ENCODE measurements around the gene HIVEP3. TPM values are rescaled to one million over a fixed set of nuclear protein-coding genes. Genes with fewer than 3 reads are reported as not detected.

The HIVEP3 gene
- total RNA-seq, 4 donors from 2014 or later = 5.3 to 17.3 (median 9.1) TPM

GRCh38 chr1:41524676-41525675, 393.7 kb downstream of the HIVEP3 start:
- TF ChIP-seq POLR2A (IDR thresholded peaks at IDR 0.05) = no peak
- whole genome bisulfite sequencing, 2 donors = 86 to 91% methylated on average over 30 of the region's 30 CpGs
- no peak overlapping the region for H3K4me3 ChIP-seq (ENCODE audit: low read depth, poor library complexity, severe bottlenecking)
- no peak for DNase-seq (ENCODE audit: low spot score in 2 of 2)
- intact Hi-C loops (cut with DNase I; ENCODE audit: low total_unique reads) = no loop called here

GRCh38 chr1:41523949-41524675, 394.6 kb downstream of the HIVEP3 start:
- H3K4me3 ChIP-seq (ENCODE audit: low read depth, poor library complexity, severe bottlenecking) = no peak overlapping the region
- DNase-seq (ENCODE audit: low spot score in 2 of 2) = no peak
- no peak for TF ChIP-seq POLR2A (IDR thresholded peaks at IDR 0.05)
- TF ChIP-seq, protein P1, sequence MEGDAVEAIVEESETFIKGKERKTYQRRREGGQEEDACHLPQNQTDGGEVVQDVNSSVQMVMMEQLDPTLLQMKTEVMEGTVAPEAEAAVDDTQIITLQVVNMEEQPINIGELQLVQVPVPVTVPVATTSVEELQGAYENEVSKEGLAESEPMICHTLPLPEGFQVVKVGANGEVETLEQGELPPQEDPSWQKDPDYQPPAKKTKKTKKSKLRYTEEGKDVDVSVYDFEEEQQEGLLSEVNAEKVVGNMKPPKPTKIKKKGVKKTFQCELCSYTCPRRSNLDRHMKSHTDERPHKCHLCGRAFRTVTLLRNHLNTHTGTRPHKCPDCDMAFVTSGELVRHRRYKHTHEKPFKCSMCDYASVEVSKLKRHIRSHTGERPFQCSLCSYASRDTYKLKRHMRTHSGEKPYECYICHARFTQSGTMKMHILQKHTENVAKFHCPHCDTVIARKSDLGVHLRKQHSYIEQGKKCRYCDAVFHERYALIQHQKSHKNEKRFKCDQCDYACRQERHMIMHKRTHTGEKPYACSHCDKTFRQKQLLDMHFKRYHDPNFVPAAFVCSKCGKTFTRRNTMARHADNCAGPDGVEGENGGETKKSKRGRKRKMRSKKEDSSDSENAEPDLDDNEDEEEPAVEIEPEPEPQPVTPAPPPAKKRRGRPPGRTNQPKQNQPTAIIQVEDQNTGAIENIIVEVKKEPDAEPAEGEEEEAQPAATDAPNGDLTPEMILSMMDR (IDR thresholded peaks at IDR 0.05) = no peak
- 77 to 83% methylated on average over 9 of the region's 9 CpGs for WGBS, 2 donors
- intact Hi-C loops (cut with DNase I; ENCODE audit: low total_unique reads) = no loop called here

- TF ChIP-seq, protein P1 (IDR thresholded peaks at IDR 0.05) = no peak
- no peak for TF ChIP-seq POLR2A (IDR thresholded peaks at IDR 0.05)
- no peak for DNase-seq (ENCODE audit: low spot score in 2 of 2)
- H3K4me3 ChIP-seq (ENCODE audit: low read depth, poor library complexity, severe bottlenecking) = no peak overlapping the region
- intact Hi-C loops (cut with DNase I; ENCODE audit: low total_unique reads) = no loop called here
- WGBS, 2 donors = 83 to 87% methylated on average over 10 of the region's 10 CpGs
These were observed 395.7 kb downstream of the HIVEP3 start for GRCh38 chr1:41523071-41523470.

GRCh38 chr1:41521766-41522165, 397.0 kb downstream of the HIVEP3 start:
- DNase-seq (ENCODE audit: low spot score in 2 of 2) = no peak
- WGBS, 2 donors = 80% methylated on average over 12 of the region's 12 CpGs
- H3K4me3 ChIP-seq (ENCODE audit: low read depth, poor library complexity, severe bottlenecking) = no peak overlapping the region
- TF ChIP-seq POLR2A (IDR thresholded peaks at IDR 0.05) = no peak
- TF ChIP-seq, protein P1 (IDR thresholded peaks at IDR 0.05) = no peak
- intact Hi-C loops (cut with DNase I; ENCODE audit: low total_unique reads) = no loop called here

DNA sequence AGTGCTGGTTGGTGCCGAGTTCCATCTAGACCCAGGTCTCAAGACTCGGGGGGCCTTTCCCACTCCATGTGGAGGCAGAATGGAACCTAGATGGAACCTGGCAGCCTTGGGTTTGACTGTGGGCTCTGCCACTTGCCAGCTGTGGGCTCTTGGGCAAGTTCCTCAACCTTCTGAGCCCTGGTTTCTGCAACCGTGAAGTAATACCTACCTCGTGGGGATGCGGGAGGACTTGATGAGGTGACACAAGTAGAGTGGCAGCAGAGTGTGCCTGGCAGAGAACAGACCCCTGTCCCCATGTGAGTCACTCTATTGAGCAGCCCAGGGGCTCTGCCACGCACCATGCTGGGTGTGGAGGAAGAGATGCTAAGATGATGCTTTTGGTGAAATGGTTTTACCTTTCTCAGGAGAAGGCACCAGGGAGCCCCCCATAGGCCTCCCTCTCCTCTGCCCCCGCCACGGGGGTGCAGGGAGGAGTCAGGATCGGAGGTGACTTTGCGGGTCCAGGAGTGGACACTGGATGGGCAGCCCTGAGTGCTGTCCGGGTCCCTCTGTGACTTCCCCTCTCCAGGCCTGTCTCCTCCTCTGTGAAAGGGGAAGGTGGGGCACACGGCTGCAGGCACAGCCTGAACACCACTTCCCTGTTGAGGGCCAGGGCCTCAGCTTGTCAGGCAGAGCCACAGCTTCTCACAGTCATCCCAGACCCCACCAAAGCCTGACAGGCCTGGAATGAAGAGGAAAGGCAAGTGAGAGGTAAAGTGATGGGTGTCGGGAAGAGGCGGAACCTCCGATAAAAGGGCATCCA, 397.6 kb downstream of the HIVEP3 start:
- no peak for DNase-seq (ENCODE audit: low spot score in 2 of 2)
- 88 to 90% methylated on average over 14 to 15 of the region's 15 CpGs for WGBS, 2 donors
- no peak for TF ChIP-seq POLR2A (IDR thresholded peaks at IDR 0.05)
- TF ChIP-seq, protein P1 (IDR thresholded peaks at IDR 0.05) = no peak
- intact Hi-C loops (cut with DNase I; ENCODE audit: low total_unique reads) = no loop called here
- no peak overlapping the region for H3K4me3 ChIP-seq (ENCODE audit: low read depth, poor library complexity, severe bottlenecking)

Data from lower leg skin (tissue), 4 donors.